OCI-LY7 (cell line): ENCODE measurements around the gene MMP2. TPM values are rescaled to one million over a fixed set of nuclear protein-coding genes. Genes with fewer than 3 reads are reported as not detected.

Source experiments
- BruUV-seq: library from RNA; stranded (reverse); fragments of 400-500 nt; replicated peaks from 2 replicates; lab custom pipeline; 2021; lab: Mats Ljungman, UMichigan
- CTCF ChIA-PET: fragments of 300-600 bp; sonication (Branson Sonifier 250); formaldehyde crosslinking; loops from one replicate; lab custom pipeline; 2022; ENCODE audit warnings: antibody characterized with exemption; ENCODE audit not compliant: unreplicated experiment; lab: Charles Lee
- POLR2A ChIA-PET: fragments of 300-600 bp; sonication (Branson Sonifier 250); formaldehyde crosslinking; loops from one replicate; lab custom pipeline; 2022; ENCODE audit warnings: antibody characterized with exemption; lab: Charles Lee
- DNase-seq: peaks from one replicate; pipeline ENCODE4 v3.0.0-alpha.2; 2015; ENCODE audit warnings: low spot score
- H2AFZ ChIP-seq: fragments of 200-600 bp; sonication (generic), shearing (Covaris generic); 2 replicates; pipeline ENCODE4 v1.6.1; 2014; ENCODE audit warnings: mild to moderate bottlenecking, antibody characterized with exemption, low read length, moderate library complexity
- H3K27ac ChIP-seq: fragments of 200-600 bp; sonication (generic); 2 replicates; pipeline ENCODE4 v1.5.1; 2014; ENCODE audit warnings: mixed run types, low read depth, mild to moderate bottlenecking, moderate library complexity, low read length, inconsistent platforms; ENCODE audit not compliant: poor library complexity, severe bottlenecking
- H3K36me3 ChIP-seq: fragments of 200-600 bp; sonication (generic); 2 replicates; pipeline ENCODE4 v1.6.1; 2014; ENCODE audit warnings: mild to moderate bottlenecking, antibody characterized with exemption, low read length, moderate library complexity, mixed read lengths; ENCODE audit not compliant: insufficient read depth
- H3K4me1 ChIP-seq: fragments of 200-600 bp; sonication (generic); 2 replicates; pipeline ENCODE4 v1.5.1; 2014; ENCODE audit warnings: mild to moderate bottlenecking, low read length; ENCODE audit not compliant: insufficient read depth, poor library complexity, severe bottlenecking
- H3K4me2 ChIP-seq: fragments of 200-600 bp; sonication (generic); 2 replicates; pipeline ENCODE4 v1.6.1; 2014; ENCODE audit warnings: mild to moderate bottlenecking, low read length
- H3K4me3 ChIP-seq: fragments of 200-600 bp; sonication (generic); 2 replicates; pipeline ENCODE4 v1.5.1; 2014; ENCODE audit warnings: mild to moderate bottlenecking, low read depth, low read length; ENCODE audit not compliant: poor library complexity, severe bottlenecking
- H3K79me2 ChIP-seq: fragments of 200-600 bp; sonication (generic); 2 replicates; pipeline ENCODE4 v1.6.1; 2016; ENCODE audit warnings: low read depth, mild to moderate bottlenecking, low read length, moderate library complexity, mixed read lengths; ENCODE audit not compliant: insufficient read depth
- H3K9me2 ChIP-seq: fragments of 200-600 bp; sonication (generic); 2 replicates; pipeline ENCODE4 v1.6.1; 2016; ENCODE audit warnings: mild to moderate bottlenecking, low read length, mixed read lengths; ENCODE audit not compliant: insufficient read depth
- H3K9me3 ChIP-seq: fragments of 200-600 bp; sonication (generic); 2 replicates; pipeline ENCODE4 v1.6.1; 2014; ENCODE audit warnings: mild to moderate bottlenecking, mixed run types, low read length, mixed read lengths
- H4K20me1 ChIP-seq: fragments of 200-600 bp; sonication (generic); 2 replicates; pipeline ENCODE4 v1.6.1; 2014; ENCODE audit warnings: mild to moderate bottlenecking, antibody characterized with exemption, low read length, moderate library complexity, mixed read lengths; ENCODE audit not compliant: insufficient read depth
- EZH2phosphoT487 ChIP-seq: fragments of 200-600 bp; sonication (generic); IDR thresholded peaks from 2 replicates; pipeline ENCODE4 v1.6.1; 2018; ENCODE audit warnings: low read depth, borderline replicate concordance, mild to moderate bottlenecking, mixed run types, antibody characterized with exemption, low read length, moderate library complexity, mixed read lengths
- intact Hi-C: fragments of 100-400 bp; cut with micrococcal nuclease; formaldehyde crosslinking; loops from one replicate; pipeline ENCODE4 v1.10.0; 2022; ENCODE audit not compliant: unreplicated experiment
- total RNA-seq, 2 experiments: library from RNA; depleted of rRNA in 1 of 2; stranded (reverse); fragments of >200 nt in 1 of 2; shearing (Covaris generic) in 1 of 2; gene quantifications; 2 replicates each; pipeline ENCODE4 v1.2.3, GENCODE V29; 2014 to 2022
- TF ChIP-seq, protein P1 (sequence below): fragments of 200-600 bp; sonication (generic); conservative IDR thresholded peaks from 2 replicates; pipeline ENCODE4 v1.5.1; 2014; ENCODE audit warnings: mild to moderate bottlenecking, antibody characterized with exemption, low read length, moderate library complexity, mixed read lengths

MMP2 gene
- total RNA-seq, 2 experiments from 2014 or later = 0.48 TPM; not detected in 1

DNA sequence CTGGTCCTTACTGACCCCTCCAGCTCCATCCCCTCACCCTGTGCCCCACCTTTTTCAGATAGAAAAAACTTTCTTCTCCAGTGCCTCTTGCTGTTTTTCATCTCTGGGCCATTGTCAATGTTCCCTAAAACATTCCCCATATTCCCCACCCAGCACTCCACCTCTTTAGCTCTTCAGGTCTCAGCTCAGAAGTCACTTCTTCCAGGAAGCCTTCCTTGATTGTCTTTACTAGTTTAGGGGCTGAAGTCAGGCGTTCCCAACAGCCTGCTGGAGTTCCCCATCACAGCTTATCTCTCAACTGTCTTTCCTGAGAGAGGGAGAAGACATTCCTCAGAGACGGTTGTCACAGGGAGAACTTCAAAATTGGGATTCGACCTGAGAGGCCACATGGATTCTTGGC is 1.3 kb upstream of the MMP2 start:
- no TSS peak for BruUV-seq
- H4K20me1 ChIP-seq = no peaks in the 10 kb centered on the region
- H3K9me2 ChIP-seq = no peaks in the 10 kb centered on the region
- no peak overlapping the region for H3K4me2 ChIP-seq
- ChIA-PET POLR2A (no interaction called here), CTCF (no interaction called here)
- no peaks in the 10 kb centered on the region for H3K4me1 ChIP-seq
- TF ChIP-seq, protein P1, sequence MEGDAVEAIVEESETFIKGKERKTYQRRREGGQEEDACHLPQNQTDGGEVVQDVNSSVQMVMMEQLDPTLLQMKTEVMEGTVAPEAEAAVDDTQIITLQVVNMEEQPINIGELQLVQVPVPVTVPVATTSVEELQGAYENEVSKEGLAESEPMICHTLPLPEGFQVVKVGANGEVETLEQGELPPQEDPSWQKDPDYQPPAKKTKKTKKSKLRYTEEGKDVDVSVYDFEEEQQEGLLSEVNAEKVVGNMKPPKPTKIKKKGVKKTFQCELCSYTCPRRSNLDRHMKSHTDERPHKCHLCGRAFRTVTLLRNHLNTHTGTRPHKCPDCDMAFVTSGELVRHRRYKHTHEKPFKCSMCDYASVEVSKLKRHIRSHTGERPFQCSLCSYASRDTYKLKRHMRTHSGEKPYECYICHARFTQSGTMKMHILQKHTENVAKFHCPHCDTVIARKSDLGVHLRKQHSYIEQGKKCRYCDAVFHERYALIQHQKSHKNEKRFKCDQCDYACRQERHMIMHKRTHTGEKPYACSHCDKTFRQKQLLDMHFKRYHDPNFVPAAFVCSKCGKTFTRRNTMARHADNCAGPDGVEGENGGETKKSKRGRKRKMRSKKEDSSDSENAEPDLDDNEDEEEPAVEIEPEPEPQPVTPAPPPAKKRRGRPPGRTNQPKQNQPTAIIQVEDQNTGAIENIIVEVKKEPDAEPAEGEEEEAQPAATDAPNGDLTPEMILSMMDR = no peak
- TF ChIP-seq EZH2phosphoT487 = no peak
- H2AFZ ChIP-seq = no peak overlapping the region
- no peaks in the 10 kb centered on the region for H3K79me2 ChIP-seq
- intact Hi-C loops = no loop called here
- no peak for DNase-seq
- H3K9me3 ChIP-seq = no peaks in the 10 kb centered on the region
- no peaks in the 10 kb centered on the region for H3K36me3 ChIP-seq
- no peak overlapping the region for H3K27ac ChIP-seq
- no peak overlapping the region for H3K4me3 ChIP-seq

DNA sequence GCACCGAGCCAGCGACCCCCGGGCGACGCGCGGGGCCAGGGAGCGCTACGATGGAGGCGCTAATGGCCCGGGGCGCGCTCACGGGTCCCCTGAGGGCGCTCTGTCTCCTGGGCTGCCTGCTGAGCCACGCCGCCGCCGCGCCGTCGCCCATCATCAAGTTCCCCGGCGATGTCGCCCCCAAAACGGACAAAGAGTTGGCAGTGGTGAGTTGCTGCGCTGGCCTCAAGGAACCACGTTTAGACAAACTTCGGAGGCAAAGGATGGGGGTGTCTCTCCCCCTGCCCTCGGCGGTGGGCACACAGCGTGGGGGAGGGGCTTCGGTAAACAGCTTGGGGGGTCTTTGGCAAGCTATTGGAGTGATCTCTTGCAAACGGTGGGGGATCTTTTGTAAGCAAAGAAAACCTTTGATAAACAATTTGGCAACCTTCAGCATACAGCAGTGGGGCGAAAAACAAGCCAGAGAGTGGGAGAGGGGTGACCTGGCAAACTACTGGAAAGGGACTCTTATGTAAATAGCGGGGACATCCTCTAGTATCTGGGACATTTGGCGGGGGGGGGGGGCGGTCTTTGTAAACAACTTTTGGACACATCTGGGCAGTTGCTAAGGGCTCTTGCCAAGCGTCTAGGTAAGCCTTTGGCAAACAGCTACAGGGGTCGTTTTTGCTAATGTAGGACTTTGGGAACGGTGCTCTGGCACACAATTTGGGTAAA is 587 bp downstream of the MMP2 start:
- Histone ChIP-seq H3K27ac (no peak overlapping the region), H3K9me2 (no peaks in the 10 kb centered on the region), H2AFZ (no peak overlapping the region), H3K4me1 (no peaks in the 10 kb centered on the region), H3K36me3 (no peaks in the 10 kb centered on the region), H3K4me3 (no peak overlapping the region), H3K9me3 (no peaks in the 10 kb centered on the region), H3K79me2 (no peaks in the 10 kb centered on the region), H3K4me2 (no peak overlapping the region), H4K20me1 (no peaks in the 10 kb centered on the region)
- intact Hi-C loops = no loop called here
- BruUV-seq = no TSS peak
- ChIA-PET CTCF (no interaction called here), POLR2A (interaction anchor here (0.6 kb wide), 1 partner anchor 68 kb away, joined by 5 read pairs; no protein-coding TSS in a partner anchor)
- no peak for DNase-seq
- TF ChIP-seq, protein P1 = no peak
- TF ChIP-seq EZH2phosphoT487 = no peak

DNA sequence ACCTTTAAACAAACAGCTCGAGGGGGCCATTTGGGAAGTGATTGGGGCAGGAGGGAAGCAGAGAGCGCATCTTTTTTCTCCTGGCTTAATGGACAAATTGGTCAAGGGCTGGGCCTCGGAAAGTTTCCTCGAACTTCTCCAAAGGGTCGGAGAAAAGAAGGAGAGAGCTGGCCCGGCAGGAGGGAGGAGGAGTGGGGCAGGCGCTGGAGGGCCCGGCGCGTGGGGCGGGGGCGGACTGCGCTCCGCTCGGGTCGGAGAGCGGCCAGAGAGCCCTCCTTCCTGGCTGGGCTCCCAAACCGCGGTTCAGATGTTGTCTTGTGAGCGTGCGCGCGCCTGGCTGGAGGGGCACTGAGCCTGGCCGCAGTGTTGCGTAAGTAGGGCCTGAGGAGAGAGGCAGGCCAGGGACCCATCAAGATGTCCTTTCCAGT is 1.2 kb downstream of the MMP2 start:
- H3K27ac ChIP-seq = no peak overlapping the region
- no peak overlapping the region for H3K4me2 ChIP-seq
- intact Hi-C loops = no loop called here
- no TSS peak for BruUV-seq
- no peaks in the 10 kb centered on the region for H3K4me1 ChIP-seq
- CTCF ChIA-PET = no interaction called here
- no peaks in the 10 kb centered on the region for H3K36me3 ChIP-seq
- no peaks in the 10 kb centered on the region for H3K9me2 ChIP-seq
- POLR2A ChIA-PET = no interaction called here
- no peaks in the 10 kb centered on the region for H3K79me2 ChIP-seq
- no peaks in the 10 kb centered on the region for H3K9me3 ChIP-seq
- TF ChIP-seq, protein P1 = no peak
- TF ChIP-seq EZH2phosphoT487 = no peak
- no peak overlapping the region for H2AFZ ChIP-seq
- no peak overlapping the region for H3K4me3 ChIP-seq
- no peaks in the 10 kb centered on the region for H4K20me1 ChIP-seq
- DNase-seq = no peak
